Subcutaneous abdominal adipose tissue (tissue), 5 donors: ENCODE results near the gene GPR63.

Source experiments
- H3K27ac ChIP-seq: one replicate; pipeline ENCODE4 v1.7.0; 2013; ENCODE audit warnings: low read depth, mild to moderate bottlenecking, inconsistent platforms, low read length, moderate library complexity
- H3K27me3 ChIP-seq, 5 donors: one replicate each; pipeline ENCODE4 v1.7.0; 2013; ENCODE audit warnings: low read length in 5 of 5, inconsistent platforms in 1 of 5; ENCODE audit not compliant: control insufficient read depth in 5 of 5, insufficient read depth in 4 of 5
- H3K36me3 ChIP-seq, 5 donors: one replicate each; pipeline ENCODE4 v1.7.0; 2013; ENCODE audit warnings: low read length in 5 of 5; ENCODE audit not compliant: control insufficient read depth in 5 of 5, insufficient read depth in 5 of 5
- H3K4me1 ChIP-seq, 5 donors: one replicate each; pipeline ENCODE4 v1.7.0; 2013; ENCODE audit warnings: low read length in 5 of 5, mild to moderate bottlenecking in 3 of 5, moderate library complexity in 1 of 5; ENCODE audit not compliant: control insufficient read depth in 5 of 5, insufficient read depth in 5 of 5
- H3K4me3 ChIP-seq, 5 donors: one replicate each; pipeline ENCODE4 v1.7.0; 2013; ENCODE audit warnings: low read length in 5 of 5, low read depth in 1 of 5
- H3K9ac ChIP-seq, 5 donors: one replicate each; pipeline ENCODE4 v1.7.0; 2013; ENCODE audit warnings: low read length in 5 of 5, mild to moderate bottlenecking in 4 of 5, moderate library complexity in 3 of 5
- H3K9me3 ChIP-seq, 5 donors: one replicate each; pipeline ENCODE4 v1.7.0; 2013; ENCODE audit warnings: low read length in 5 of 5; ENCODE audit not compliant: control insufficient read depth in 5 of 5
- donor health status: healthy.
- donor health status: healthy.
- donor health status: healthy.
- donor health status: healthy.
- donor health status: healthy.

Gene GPR63

DNA sequence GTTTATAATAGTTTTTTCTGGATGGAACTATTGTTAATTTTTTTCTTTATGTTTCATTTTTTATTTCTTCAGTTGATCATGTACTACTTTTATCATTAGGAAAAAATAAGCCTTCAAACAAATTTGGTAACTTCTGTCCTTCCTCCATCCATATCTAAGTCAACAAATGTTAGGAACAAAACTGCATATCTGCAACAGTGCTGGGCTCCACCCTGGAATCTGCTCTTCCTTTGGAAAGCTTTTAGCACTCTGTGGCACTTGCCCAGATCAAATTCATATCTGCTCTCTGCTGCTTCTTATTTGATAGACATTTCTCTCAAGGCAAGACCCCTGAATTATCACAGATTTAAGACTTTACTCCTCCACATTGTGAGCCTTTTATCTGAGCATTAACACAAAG is 24.3 kb upstream of the GPR63 start:
- Histone ChIP-seq H3K4me3 (no peak overlapping the region), H3K36me3 (no peaks in the 10 kb centered on the region), H3K9me3 (no peaks in the 10 kb centered on the region), H3K9ac (no peak overlapping the region), H3K27ac (no peak overlapping the region), H3K27me3 (no peaks in the 10 kb centered on the region), H3K4me1 (no peaks in the 10 kb centered on the region)

DNA sequence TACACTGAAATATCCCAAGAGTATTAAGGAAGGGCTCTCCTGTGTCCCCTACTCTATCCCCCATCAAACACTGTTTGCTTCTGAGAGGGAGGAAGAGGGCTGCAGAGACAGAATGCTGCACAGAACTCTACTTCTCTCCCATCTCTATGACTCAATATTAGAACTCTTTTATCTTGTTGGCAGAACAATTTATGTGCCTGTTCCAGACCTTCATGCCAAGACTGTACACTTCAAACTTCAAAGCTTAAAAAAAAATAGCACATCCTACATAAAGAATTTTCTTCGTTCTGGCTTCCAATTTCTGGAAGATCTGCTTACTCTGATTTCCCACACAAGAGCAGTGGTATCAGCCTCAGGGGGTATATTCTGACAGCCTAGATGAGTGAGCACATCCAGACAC is 19.6 kb upstream of the GPR63 start:
- H3K27ac ChIP-seq: no peak overlapping the region
- peaks cover 0 to 3% (median 0%) of the 10 kb centered on the region in 5 donors for H3K9me3 ChIP-seq
- no peak overlapping the region for H3K4me3 ChIP-seq
- no peaks in the 10 kb centered on the region for H3K4me1 ChIP-seq
- H3K9ac ChIP-seq: no peak overlapping the region
- H3K36me3 ChIP-seq: no peaks in the 10 kb centered on the region
- no peaks in the 10 kb centered on the region for H3K27me3 ChIP-seq

DNA sequence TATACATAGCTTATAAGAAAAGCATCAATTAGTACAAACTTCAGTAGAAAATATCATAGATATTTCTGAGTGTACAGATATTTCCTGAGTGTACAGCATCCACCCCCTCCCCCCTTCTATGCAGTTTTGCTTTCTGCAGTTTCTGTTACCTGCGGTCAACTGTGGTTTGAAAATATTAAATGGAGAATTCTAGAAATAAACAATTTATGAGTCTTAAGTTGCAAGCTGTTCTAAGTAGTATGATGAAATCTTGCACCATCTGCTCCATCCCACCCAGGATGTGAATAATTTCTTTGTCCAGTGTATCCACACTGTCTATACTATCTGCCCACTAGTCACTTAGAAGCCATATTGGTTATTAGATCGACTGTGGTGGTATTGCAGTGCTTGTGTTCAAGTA is 15.8 kb upstream of the GPR63 start:
- Histone ChIP-seq H3K36me3 (no peaks in the 10 kb centered on the region), H3K9me3 (peaks cover 0 to 4% (median 0%) of the 10 kb centered on the region in 5 donors), H3K27me3 (no peaks in the 10 kb centered on the region), H3K4me1 (no peaks in the 10 kb centered on the region), H3K27ac (no peak overlapping the region), H3K4me3 (no peak overlapping the region), H3K9ac (no peak overlapping the region)

DNA sequence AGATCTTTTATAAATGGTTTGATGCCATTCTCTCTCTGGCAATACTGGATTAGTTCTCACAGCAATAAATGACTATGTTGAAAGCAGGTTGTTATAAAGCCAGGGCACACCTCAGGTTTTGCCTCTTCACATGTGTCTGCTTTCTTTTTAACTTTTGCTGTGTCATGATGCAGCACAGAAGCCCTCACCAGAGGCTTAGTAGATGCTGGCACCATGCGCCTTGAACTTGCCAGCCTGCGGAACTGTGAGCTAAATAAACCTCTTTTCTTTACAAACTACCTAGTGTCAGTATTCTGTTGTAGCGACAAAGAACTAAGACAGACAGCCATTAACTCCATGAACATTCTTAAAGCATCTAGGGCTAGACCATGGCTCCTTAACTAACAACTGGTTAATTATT is 15.3 kb upstream of the GPR63 start:
- Histone ChIP-seq H3K36me3 (no peaks in the 10 kb centered on the region), H3K27me3 (no peaks in the 10 kb centered on the region), H3K9ac (no peak overlapping the region), H3K27ac (no peak overlapping the region), H3K4me1 (no peaks in the 10 kb centered on the region), H3K9me3 (peaks cover 0 to 5% (median 2%) of the 10 kb centered on the region in 5 donors), H3K4me3 (no peak overlapping the region)

DNA sequence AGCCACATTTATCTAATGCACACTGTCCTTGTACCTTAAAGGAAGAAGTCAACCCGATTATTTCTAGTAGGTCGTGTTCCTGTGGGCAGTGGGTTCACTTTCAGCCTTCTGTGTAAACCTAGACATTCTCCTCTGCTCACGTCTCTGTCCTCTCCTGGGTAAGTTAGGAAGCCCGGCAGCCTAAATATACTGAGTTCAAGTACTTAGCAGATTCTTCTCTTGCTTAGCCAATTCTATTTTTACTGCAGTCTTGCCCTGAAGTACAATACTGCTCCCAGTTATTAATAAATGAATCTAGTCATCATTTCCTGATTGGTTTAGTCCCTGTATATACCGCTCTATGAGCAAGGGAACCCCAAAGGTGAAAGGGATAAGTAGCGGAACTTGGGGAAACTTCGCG is 14.6 kb upstream of the GPR63 start:
- no peak overlapping the region for H3K9ac ChIP-seq
- peaks cover 0 to 12% (median 3%) of the 10 kb centered on the region in 5 donors for H3K9me3 ChIP-seq
- H3K4me1 ChIP-seq: no peaks in the 10 kb centered on the region
- no peaks in the 10 kb centered on the region for H3K36me3 ChIP-seq
- H3K4me3 ChIP-seq: no peak overlapping the region
- H3K27me3 ChIP-seq: no peaks in the 10 kb centered on the region
- H3K27ac ChIP-seq: no peak overlapping the region

DNA sequence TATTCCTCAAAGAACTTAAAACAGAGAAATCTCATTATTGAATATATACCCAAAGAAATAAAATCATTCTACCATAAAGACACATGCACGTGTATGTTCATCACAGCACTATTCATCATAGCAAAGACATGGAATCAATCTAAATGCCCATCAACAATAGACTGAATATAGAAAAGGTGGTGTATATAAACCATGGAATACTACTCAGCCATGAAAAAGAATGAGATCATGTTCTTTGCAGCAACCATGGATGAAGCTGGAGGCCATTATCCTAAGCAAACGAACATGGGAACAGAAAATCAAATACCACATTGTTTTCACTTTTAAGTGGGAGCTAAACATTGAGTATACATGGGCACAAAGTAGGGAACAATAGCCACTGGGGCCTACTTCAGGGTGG is 12.3 kb upstream of the GPR63 start:
- H3K27me3 ChIP-seq: no peaks in the 10 kb centered on the region
- no peaks in the 10 kb centered on the region for H3K36me3 ChIP-seq
- no peak overlapping the region for H3K27ac ChIP-seq
- H3K9me3 ChIP-seq: peaks cover 0 to 14% (median 3%) of the 10 kb centered on the region in 5 donors
- no peak overlapping the region for H3K9ac ChIP-seq
- H3K4me1 ChIP-seq: no peaks in the 10 kb centered on the region
- H3K4me3 ChIP-seq: no peak overlapping the region

DNA sequence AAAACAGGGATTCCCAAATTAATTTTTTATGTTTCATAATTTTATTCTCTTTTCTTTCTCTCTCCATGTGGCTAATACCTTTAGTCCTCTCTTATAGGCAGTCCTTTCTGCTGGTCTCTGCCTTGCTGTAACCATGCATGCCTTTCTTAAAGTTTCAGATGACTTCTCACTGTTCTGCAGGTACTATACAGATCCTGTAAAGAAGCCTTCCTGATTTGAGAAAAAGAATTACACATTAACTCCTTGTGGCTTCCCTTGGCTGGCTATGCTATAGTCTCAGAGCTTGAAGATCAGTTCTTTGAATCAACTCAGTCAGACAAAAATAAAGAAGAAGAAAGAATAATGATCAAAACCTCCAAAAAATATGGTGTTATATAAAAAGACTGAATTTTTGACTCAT is 7.3 kb upstream of the GPR63 start:
- H3K27ac ChIP-seq: no peak overlapping the region
- no peaks in the 10 kb centered on the region for H3K27me3 ChIP-seq
- H3K9ac ChIP-seq: no peak overlapping the region
- H3K4me3 ChIP-seq: no peak overlapping the region
- H3K4me1 ChIP-seq: no peaks in the 10 kb centered on the region
- no peaks in the 10 kb centered on the region for H3K36me3 ChIP-seq
- H3K9me3 ChIP-seq: peaks cover 0 to 14% (median 0%) of the 10 kb centered on the region in 5 donors

DNA sequence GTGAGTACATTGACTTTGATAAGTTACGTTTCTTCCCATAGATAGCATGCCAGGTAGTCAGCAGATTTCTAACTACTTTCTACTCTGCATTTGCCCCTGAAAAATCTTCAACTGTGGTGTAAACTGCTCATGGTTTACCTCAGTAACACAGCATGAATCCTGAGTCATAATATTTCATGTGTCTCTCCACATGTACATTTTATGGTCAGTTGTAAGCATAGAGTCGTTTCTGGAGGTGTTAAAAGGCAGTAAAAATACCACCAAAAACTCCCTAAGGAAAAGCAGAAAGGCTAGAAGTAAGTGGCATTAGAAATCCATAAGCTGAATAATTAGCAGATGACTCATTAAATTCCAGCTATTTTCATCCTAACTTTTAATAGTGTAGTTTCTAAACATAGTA is 4.1 kb upstream of the GPR63 start:
- H3K9me3 ChIP-seq: peaks cover 0 to 7% (median 0%) of the 10 kb centered on the region in 5 donors

DNA sequence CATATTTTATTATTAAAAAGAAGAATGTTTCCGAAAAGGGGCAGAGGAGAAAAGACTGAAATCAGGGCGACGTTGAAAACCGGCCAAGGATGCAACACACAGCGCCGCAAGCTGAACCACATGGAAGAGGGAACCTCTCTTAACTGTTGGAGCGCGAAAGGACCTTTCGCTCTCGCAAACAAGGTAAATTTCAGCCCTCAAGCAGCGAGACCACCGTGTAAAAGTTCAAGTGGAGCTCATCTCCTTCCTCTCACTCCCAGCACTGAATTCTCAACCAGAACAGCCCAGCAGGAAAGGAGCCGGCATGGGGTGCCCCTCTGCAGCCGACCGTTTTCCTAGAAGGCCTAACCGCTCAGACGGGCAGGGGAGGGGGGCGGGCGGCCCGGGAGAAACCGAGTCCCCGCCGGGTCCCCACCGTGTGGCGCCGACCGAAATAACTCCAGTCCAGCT is 621 bp downstream of the GPR63 start:
- no peaks in the 10 kb centered on the region for H3K9me3 ChIP-seq
- peaks cover 0 to 19% (median 16%) of the 10 kb centered on the region in 5 donors for H3K4me1 ChIP-seq
- H3K27ac ChIP-seq: no peak overlapping the region
- no peaks in the 10 kb centered on the region for H3K36me3 ChIP-seq
- peak overlapping the region in 3 of 5 donors; percentile 48 to 78 (median 57) for H3K9ac ChIP-seq
- peak overlapping the region; percentile 70 to 88 (median 80) for H3K4me3 ChIP-seq
- H3K27me3 ChIP-seq: peaks cover 0 to 11% (median 0%) of the 10 kb centered on the region in 5 donors

More for the DNA sequence above, 4.1 kb upstream of the GPR63 start:
- H3K9ac ChIP-seq: no peak overlapping the region
- H3K4me3 ChIP-seq: no peak overlapping the region
- no peak overlapping the region for H3K27ac ChIP-seq
- H3K36me3 ChIP-seq: no peaks in the 10 kb centered on the region
- peaks cover 0 to 11% (median 0%) of the 10 kb centered on the region in 5 donors for H3K27me3 ChIP-seq
- H3K4me1 ChIP-seq: peaks cover 0 to 17% (median 15%) of the 10 kb centered on the region in 5 donors

DNA sequence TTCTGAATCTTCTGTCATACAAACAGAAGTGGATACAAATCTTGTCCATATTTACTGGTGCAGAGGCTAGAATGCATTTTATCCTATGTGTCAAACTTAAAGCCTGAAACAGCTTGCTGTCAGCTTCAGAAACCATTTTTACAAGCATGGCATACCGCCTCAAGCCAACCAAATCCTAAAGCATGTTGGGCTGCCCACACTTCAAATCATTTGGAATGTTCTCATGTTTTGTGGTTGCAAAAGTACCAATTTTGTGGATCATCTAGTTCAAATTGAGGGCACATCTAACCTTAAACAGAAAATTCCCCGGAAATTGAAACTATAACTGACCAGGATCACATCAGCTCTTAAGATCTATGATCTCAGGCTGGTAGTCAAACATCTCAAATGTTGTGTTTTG is 3.2 kb downstream of the GPR63 start:
- Histone ChIP-seq H3K36me3 (no peaks in the 10 kb centered on the region), H3K4me1 (peaks cover 0 to 19% (median 16%) of the 10 kb centered on the region in 5 donors), H3K9ac (no peak overlapping the region), H3K27me3 (peaks cover 0 to 11% (median 0%) of the 10 kb centered on the region in 5 donors), H3K9me3 (no peaks in the 10 kb centered on the region), H3K27ac (no peak overlapping the region), H3K4me3 (no peak overlapping the region)

DNA sequence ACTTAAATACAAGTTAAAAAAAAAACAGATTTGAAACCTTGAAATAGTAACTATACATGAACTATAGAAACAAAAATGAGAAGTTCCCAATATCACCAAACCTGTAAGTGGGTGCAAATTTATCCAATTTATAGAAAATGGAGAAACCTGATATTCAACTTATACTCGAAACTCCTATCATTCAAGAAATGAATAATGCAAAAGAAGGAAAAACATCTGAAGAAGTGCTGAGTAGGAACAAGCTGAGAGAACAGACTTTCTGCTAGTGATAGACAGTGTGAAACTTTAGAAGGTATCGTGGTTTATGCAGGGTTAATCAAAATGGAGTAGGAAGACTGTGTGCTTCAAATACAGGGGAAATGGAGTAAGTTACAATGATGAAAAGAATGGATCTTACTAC is 4.5 kb downstream of the GPR63 start:
- Histone ChIP-seq H3K9me3 (no peaks in the 10 kb centered on the region), H3K36me3 (no peaks in the 10 kb centered on the region), H3K27me3 (peaks cover 0 to 3% (median 0%) of the 10 kb centered on the region in 5 donors), H3K4me3 (no peak overlapping the region), H3K9ac (no peak overlapping the region), H3K27ac (no peak overlapping the region), H3K4me1 (peaks cover 0 to 16% (median 13%) of the 10 kb centered on the region in 5 donors)
